ENCODE results near the gene TAPBP. TPM values are rescaled to one million over a fixed set of nuclear protein-coding genes. Genes with fewer than 3 reads are reported as not detected.
A peak's percentile ranks its signal among the peaks of the same experiment; 100 is the strongest.

Gene TAPBP
- total and polyA plus RNA-seq, 9 of the 15 experiments (the other 6 are each of a cell fraction or from before 2014, with no cell fraction given): 5.6 to 74.0 (median 22.3) TPM

- CTCF ChIA-PET (ENCODE audit: low intra/inter-chr PET ratio): no interaction called here
- no TSS peak for BruUV-seq (replicated peaks)
- peak overlapping the region; percentile 99 for H3K4me2 ChIP-seq (ENCODE audit: insufficient read depth, low read length)
- H3K4me1 ChIP-seq (replicated peaks in 1 of 2; ENCODE audit: control insufficient read depth in 2 of 2, insufficient read depth in 2 of 2, low read length in 2 of 2): peaks cover 34 to 38% of the 10 kb centered on the region in 2 experiments
- no peak overlapping the region for H2AFZ ChIP-seq (ENCODE audit: low read depth, low read length)
- no peak for ATAC-seq
- H3K9ac ChIP-seq (ENCODE audit: insufficient read depth in 1 of 2, low read depth in 2 of 2, low read length in 2 of 2): peak overlapping the region; percentile 90 to 100
- H3K27me3 ChIP-seq (ENCODE audit: control insufficient read depth in 2 of 2, insufficient read depth in 2 of 2, low read length in 2 of 2): no peaks in the 10 kb centered on the region; a peak in 1 of 5 replicates
- in situ Hi-C loops (cut with MboI): loop anchor here (10.0 kb wide), 1 partner anchor 131 kb away; no protein-coding TSS in a partner anchor
- WGBS (ENCODE audit: insufficient coverage, low coverage, missing lambda C conversion rate): 6% methylated on average over 14 of the region's 14 CpGs
- H3K79me2 ChIP-seq (ENCODE audit: control insufficient read depth, insufficient read depth, low read length): peaks cover 68% of the 10 kb centered on the region
- intact Hi-C loops (cut with micrococcal nuclease): loop anchor here (10.0 kb wide), 1 partner anchor 301 kb away; no protein-coding TSS in a partner anchor
- DNase-seq (ENCODE audit: extremely low read depth in 1 of 4, low spot score in 3 of 4): peak in 1 of 4 experiments; percentile 34
- H3K9me1 ChIP-seq (ENCODE audit: control insufficient read depth, insufficient read depth, low read length): no peaks in the 10 kb centered on the region
- no peaks in the 10 kb centered on the region for H3K9me3 ChIP-seq (replicated peaks; ENCODE audit: control insufficient read depth, insufficient read depth, low read depth, low read length)
- FAIRE-seq: no peak
- POLR2A ChIA-PET: interaction anchor here (0.5 to 8.1 kb wide), 10 partner anchors 8 to 302 kb away, joined by 3 to 90 read pairs (median 3); partner anchors contain the start of genes PFDN6 and WDR46
- H3K27ac ChIP-seq (ENCODE audit: extremely low read depth, low read depth, low read length): peak overlapping the region; percentile 98
- H4K20me1 ChIP-seq (replicated peaks; ENCODE audit: control insufficient read depth, insufficient read depth, low read length): peaks cover 42% of the 10 kb centered on the region
- H3K4me3 ChIP-seq: peak overlapping the region; percentile 93
- peaks cover 76% of the 10 kb centered on the region for H3K36me3 ChIP-seq (ENCODE audit: control insufficient read depth, insufficient read depth, low read length)
- TF ChIP-seq NR2C2 (CRISPR knock-in tag; IDR thresholded peaks at IDR 0.05) (0 out of 2 replicates have a peak, but pooled peaks have one; percentile 13), NR2C2 (tag; IDR thresholded peaks at IDR 0.05) (no peak), POLR2A (conservative IDR thresholded peaks at IDR 0.05) (peak; percentile 74), RCOR1 (IDR thresholded peaks at IDR 0.05; ENCODE audit: borderline replicate concordance in 1 of 2, low read depth in 2 of 2, low read length in 2 of 2) (peak; percentile 73 to 97), BCL6 (CRISPR knock-in tag; IDR thresholded peaks at IDR 0.05) (no peak), ZC3H11A (IDR thresholded peaks at IDR 0.05; ENCODE audit: low read depth, low read length) (no peak), GATAD2A (IDR thresholded peaks at IDR 0.05) (no peak), ELK3 (CRISPR knock-in tag; IDR thresholded peaks at IDR 0.05) (no peak), HDAC2 (IDR thresholded peaks at IDR 0.05) (peak; percentile 78), ZNF395 (CRISPR knock-in tag; IDR thresholded peaks at IDR 0.05) (0 out of 2 replicates have a peak, but pooled peaks have one; percentile 25), KLF10 (CRISPR knock-in tag; IDR thresholded peaks at IDR 0.05) (no peak), MED1 (CRISPR knock-in tag; IDR thresholded peaks at IDR 0.05; ENCODE audit: borderline replicate concordance) (no peak), SRSF7 (optimal IDR thresholded peaks at IDR 0.05; ENCODE audit: low read depth, low read length) (no peak), ZNF592 (IDR thresholded peaks at IDR 0.05) (no peak), SMAD4 (CRISPR knock-in tag; conservative IDR thresholded peaks at IDR 0.05) (peak; percentile 43; the same call in 1 of the 2 replicates)
These were observed 39.7 kb downstream of the TAPBP start for GRCh38 chr6:33273924-33274902.

Measured in K562 (cell line).